H9 (cell line): ENCODE measurements around the gene SETD1A. TPM values are rescaled to one million over a fixed set of nuclear protein-coding genes. Genes with fewer than 3 reads are reported as not detected.

Experiments
- DNase-seq: peaks from one replicate; pipeline ENCODE4 v3.0.0-alpha.2; 2017
- H2AFZ ChIP-seq: one replicate; pipeline ENCODE4 v1.6.1; 2013; ENCODE audit warnings: mild to moderate bottlenecking, low read length, control low read depth, moderate library complexity
- H2AK5ac ChIP-seq: 2 replicates; pipeline ENCODE4 v1.6.1; 2013; ENCODE audit warnings: low read length, control low read depth, mixed read lengths; ENCODE audit not compliant: insufficient read length
- H2BK120ac ChIP-seq: one replicate; pipeline ENCODE4 v1.6.1; 2013; ENCODE audit warnings: low read depth, mild to moderate bottlenecking, low read length, control low read depth, inconsistent platforms; ENCODE audit not compliant: poor library complexity, severe bottlenecking
- H2BK12ac ChIP-seq: 2 replicates; pipeline ENCODE4 v1.6.1; 2013; ENCODE audit warnings: low read length, control low read depth, mixed read lengths, low read depth; ENCODE audit not compliant: insufficient read length
- H2BK15ac ChIP-seq: 2 replicates; pipeline ENCODE4 v1.6.1; 2013; ENCODE audit warnings: low read depth, low read length, control low read depth
- H2BK20ac ChIP-seq: one replicate; pipeline ENCODE4 v1.6.1; 2013; ENCODE audit warnings: low read depth, mild to moderate bottlenecking, low read length, control low read depth, inconsistent platforms; ENCODE audit not compliant: poor library complexity, severe bottlenecking
- H2BK5ac ChIP-seq: 2 replicates; pipeline ENCODE4 v1.6.1; 2013; ENCODE audit warnings: low read length, control low read depth, mixed read lengths; ENCODE audit not compliant: insufficient read length
- H3K14ac ChIP-seq: 2 replicates; pipeline ENCODE4 v1.6.1; 2013; ENCODE audit warnings: low read length, control low read depth; ENCODE audit not compliant: insufficient read depth
- H3K18ac ChIP-seq: 2 replicates; pipeline ENCODE4 v1.6.1; 2013; ENCODE audit warnings: low read depth, mild to moderate bottlenecking, mixed read lengths, low read length, control low read depth; ENCODE audit not compliant: insufficient read length
- H3K23ac ChIP-seq: 2 replicates; pipeline ENCODE4 v1.6.1; 2013; ENCODE audit warnings: low read length, control low read depth, mixed read lengths, low read depth; ENCODE audit not compliant: insufficient read length
- H3K23me2 ChIP-seq: 2 replicates; pipeline ENCODE4 v1.6.1; 2013; ENCODE audit warnings: low read depth, mild to moderate bottlenecking, mixed read lengths, low read length, control low read depth; ENCODE audit not compliant: insufficient read length, poor library complexity, severe bottlenecking
- H3K27ac ChIP-seq: 2 replicates; pipeline ENCODE4 v1.5.1; 2013; ENCODE audit warnings: low read length, control low read depth, mixed read lengths, low read depth; ENCODE audit not compliant: insufficient read length
- H3K27me3 ChIP-seq: 2 replicates; pipeline ENCODE4 v1.6.1; 2013; ENCODE audit warnings: low read length, control low read depth, inconsistent platforms; ENCODE audit not compliant: insufficient read depth
- H3K4ac ChIP-seq: 2 replicates; pipeline ENCODE4 v1.6.1; 2013; ENCODE audit warnings: low read depth, mild to moderate bottlenecking, control low read depth, inconsistent platforms, low read length, moderate library complexity
- H3K4me1 ChIP-seq: 2 replicates; pipeline ENCODE4 v1.6.1; 2013; ENCODE audit warnings: low read length, control low read depth, inconsistent platforms; ENCODE audit not compliant: insufficient read depth
- H3K4me2 ChIP-seq: 2 replicates; pipeline ENCODE4 v1.6.1; 2013; ENCODE audit warnings: low read length, control low read depth, mixed read lengths; ENCODE audit not compliant: insufficient read length, insufficient read depth
- H3K56ac ChIP-seq: 2 replicates; pipeline ENCODE4 v1.6.1; 2013; ENCODE audit warnings: low read depth, mild to moderate bottlenecking, mixed read lengths, low read length, control low read depth; ENCODE audit not compliant: insufficient read length
- H3K79me1 ChIP-seq: 2 replicates; pipeline ENCODE4 v1.6.1; 2013; ENCODE audit warnings: low read depth, mild to moderate bottlenecking, moderate library complexity, low read length, control low read depth, inconsistent platforms; ENCODE audit not compliant: insufficient read depth, poor library complexity, severe bottlenecking
- H3K79me2 ChIP-seq: 2 replicates; pipeline ENCODE4 v1.6.1; 2013; ENCODE audit warnings: low read length, control low read depth, inconsistent platforms; ENCODE audit not compliant: insufficient read depth
- H3K9ac ChIP-seq: 2 replicates; pipeline ENCODE4 v1.6.1; 2013; ENCODE audit warnings: low read length, control low read depth, mixed read lengths; ENCODE audit not compliant: insufficient read length; ENCODE audit errors: extremely low read depth
- H3K9me3 ChIP-seq: one replicate; pipeline ENCODE4 v1.6.1; 2013; ENCODE audit warnings: low read depth, low read length, inconsistent platforms; ENCODE audit not compliant: control insufficient read depth
- H3T11ph ChIP-seq: one replicate; pipeline ENCODE4 v1.6.1; 2013; ENCODE audit warnings: mild to moderate bottlenecking, low read length, control low read depth, inconsistent platforms
- H4K20me1 ChIP-seq: one replicate; pipeline ENCODE4 v1.6.1; 2013; ENCODE audit not compliant: control insufficient read depth, insufficient read length, insufficient read depth
- H4K5ac ChIP-seq: 2 replicates; pipeline ENCODE4 v1.6.1; 2013; ENCODE audit warnings: low read depth, mild to moderate bottlenecking, mixed read lengths, low read length, control low read depth; ENCODE audit not compliant: insufficient read length
- H4K8ac ChIP-seq: replicated peaks from 2 replicates; pipeline ENCODE4 v1.6.1; 2013; ENCODE audit warnings: low read length, control low read depth, mixed read lengths, low read depth; ENCODE audit not compliant: insufficient read length
- H4K91ac ChIP-seq: 2 replicates; pipeline ENCODE4 v1.6.1; 2013; ENCODE audit warnings: low read depth, mild to moderate bottlenecking, moderate library complexity, mixed read lengths, low read length, control low read depth; ENCODE audit not compliant: insufficient read length
- H3K27ac Mint-ChIP-seq, 3 experiments: 2 replicates in 2 of 3; 3 replicates in 1 of 3; pipeline ENCODE4 v1.8.0; 2020 to 2021; ENCODE audit warnings: mixed read lengths in 3 of 3, mild to moderate bottlenecking in 1 of 3, moderate library complexity in 1 of 3
- H3K27me3 Mint-ChIP-seq: 2 replicates; pipeline ENCODE4 v1.8.0; 2021; ENCODE audit warnings: low read depth, mild to moderate bottlenecking, moderate library complexity, mixed read lengths
- H3K36me3 Mint-ChIP-seq, 3 experiments: 2 replicates in 2 of 3; 3 replicates in 1 of 3; pipeline ENCODE4 v1.8.0; 2020 to 2021; ENCODE audit warnings: low read depth in 3 of 3, mixed read lengths in 3 of 3; ENCODE audit not compliant: insufficient read depth in 1 of 3
- H3K4me1 Mint-ChIP-seq, 2 experiments: 2 replicates each; pipeline ENCODE4 v1.8.0; 2020; ENCODE audit warnings: mixed read lengths in 2 of 2
- H3K4me3 Mint-ChIP-seq, 2 experiments: 2 replicates in 1 of 2; 3 replicates in 1 of 2; pipeline ENCODE4 v1.8.0; 2020 to 2021; ENCODE audit warnings: mild to moderate bottlenecking in 2 of 2, mixed read lengths in 2 of 2, moderate library complexity in 1 of 2
- H3K9me3 Mint-ChIP-seq, 2 experiments: 2 replicates in 1 of 2; 3 replicates in 1 of 2; pipeline ENCODE4 v1.8.0; 2020; ENCODE audit warnings: mild to moderate bottlenecking in 2 of 2, mixed read lengths in 2 of 2, moderate library complexity in 1 of 2
- CTCF ChIP-seq: fragments of 200-600 bp; sonication (generic); conservative IDR thresholded peaks from 3 replicates; pipeline ENCODE4 v1.8.0; 2021; ENCODE audit warnings: antibody characterized with exemption, mild to moderate bottlenecking
- WGBS: extraction: QIAGEN DNeasy Blood & Tissue Kit; methylation state at CpG from one replicate; pipeline ENCODE4 v1.1.7; 2013; ENCODE audit warnings: missing lambda C conversion rate, low lambda C conversion rate, mixed read lengths; ENCODE audit not compliant: insufficient read length; ENCODE audit errors: extremely low coverage; 5-methylcytosine and 5-hydroxymethylcytosine counted together
- total RNA-seq: library from RNA; stranded (reverse); gene quantifications from 2 replicates; pipeline ENCODE4 v1.2.1, GENCODE V29; 2021

Gene SETD1A
- total RNA-seq, 1 experiment from 2014 or later = 36.9 TPM

DNA sequence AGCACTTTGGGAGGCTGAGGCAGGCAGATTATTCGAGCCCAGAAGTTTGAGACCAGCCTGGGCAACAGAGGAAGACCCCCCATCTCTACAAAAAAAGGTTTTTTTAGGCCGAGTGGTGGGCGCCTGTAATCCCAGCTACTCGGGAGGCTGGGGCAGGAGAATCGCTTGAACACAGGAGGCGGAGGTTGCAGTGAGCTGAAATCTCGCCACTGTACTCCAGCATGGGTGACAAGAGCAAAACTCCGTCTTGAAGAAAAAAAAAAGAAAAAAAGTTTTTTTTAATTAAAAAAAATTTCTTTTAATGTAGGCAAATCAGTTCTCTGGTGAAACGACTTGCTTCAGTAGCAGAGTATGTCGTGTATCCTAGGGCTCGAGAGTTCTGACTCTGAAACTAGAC is 38.4 kb downstream of the SETD1A start:
- Histone ChIP-seq H3K9me3 (no peaks in the 10 kb centered on the region), H4K8ac (no peak overlapping the region), H2BK15ac (no peak overlapping the region), H3K79me1 (no peaks in the 10 kb centered on the region), H2BK5ac (no peak overlapping the region), H3K27me3 (no peaks in the 10 kb centered on the region), H3K4me2 (peak overlapping the region; percentile 59), H3K9ac (no peak overlapping the region), H4K91ac (no peak overlapping the region), H2BK120ac (no peak overlapping the region), H3K4ac (no peak overlapping the region), H4K20me1 (no peaks in the 10 kb centered on the region), H3K23me2 (peaks cover 12% of the 10 kb centered on the region), H3K27ac (no peak overlapping the region), H2BK12ac (no peak overlapping the region), H4K5ac (no peak overlapping the region), H3K56ac (no peak overlapping the region), H3K79me2 (no peaks in the 10 kb centered on the region), H3T11ph (no peak overlapping the region), H3K18ac (no peak overlapping the region), H3K23ac (no peak overlapping the region), H2BK20ac (no peak overlapping the region), H3K4me1 (no peaks in the 10 kb centered on the region), H3K14ac (no peak overlapping the region), H2AK5ac (no peak overlapping the region), H2AFZ (no peak overlapping the region)
- Mint-ChIP-seq H3K36me3 (peaks cover 0 to 10% (median 2%) of the 10 kb centered on the region in 3 experiments; a peak in 2 of 7 replicates), H3K27me3 (peaks cover 10% of the 10 kb centered on the region; the same call in 1 of the 2 replicates), H3K9me3 (no peaks in the 10 kb centered on the region), H3K4me3 (peak overlapping the region; percentile 76 to 85), H3K4me1 (peaks cover 15 to 18% of the 10 kb centered on the region in 2 experiments), H3K27ac (no peak overlapping the region)
- whole genome bisulfite sequencing = no CpG with 5 or more reads among the region's 11 CpGs
- no peak for TF ChIP-seq CTCF
- no peak for DNase-seq
